Activated CD8-positive, alpha-beta memory T cell treated with anti-CD3 and anti-CD28 coated beads for 24 hours (primary cell): Measurements from ENCODE around the gene CEP170.
A peak's percentile ranks its signal among the peaks of the same experiment; 100 is the strongest.

ENCODE experiments used
- DNase-seq: peaks from one replicate; pipeline ENCODE4 v3.0.0-alpha.2; 2020

The CEP170 gene

GRCh38 chr1:243267914-243268653 is 13.0 kb upstream of the CEP170 start:
- no peak for DNase-seq

GRCh38 chr1:243267471-243267880 is 12.4 kb upstream of the CEP170 start:
- no peak for DNase-seq

- DNase-seq: no peak
Measured at GRCh38 chr1:243266231-243266630, 11.2 kb upstream of the CEP170 start.

- DNase-seq: no peak
Measured at GRCh38 chr1:243264717-243265116, 9.6 kb upstream of the CEP170 start.

- DNase-seq: no peak
Measured at GRCh38 chr1:243261390-243261789, 6.3 kb upstream of the CEP170 start.

GRCh38 chr1:243260221-243260880 is 5.3 kb upstream of the CEP170 start:
- DNase-seq: no peak

GRCh38 chr1:243258731-243259130 is 3.6 kb upstream of the CEP170 start:
- no peak for DNase-seq

GRCh38 chr1:243257189-243257588 is 2.1 kb upstream of the CEP170 start:
- DNase-seq: no peak

GRCh38 chr1:243256590-243256989 is 1.5 kb upstream of the CEP170 start:
- no peak for DNase-seq

- DNase-seq: peak; percentile 95
Measured at GRCh38 chr1:243255791-243256512, 871 bp upstream of the CEP170 start, which contains the start of gene SDCCAG8. Gene SDCCAG8 (plus strand): TSS chr1:243256041. CDS start chr1:243256174, 133 bp downstream.

- peak; percentile 84 for DNase-seq
Measured at GRCh38 chr1:243254233-243254926, 701 bp downstream of the CEP170 start.

GRCh38 chr1:243253926-243254232 is 1.2 kb downstream of the CEP170 start:
- no peak for DNase-seq

- DNase-seq: no peak
Measured at GRCh38 chr1:243253211-243253925, 1.7 kb downstream of the CEP170 start.

GRCh38 chr1:243251539-243251938 is 3.5 kb downstream of the CEP170 start:
- no peak for DNase-seq

- DNase-seq: no peak
Measured at GRCh38 chr1:243250102-243250501, 5.0 kb downstream of the CEP170 start.

GRCh38 chr1:243249214-243249613 is 5.9 kb downstream of the CEP170 start:
- no peak for DNase-seq

GRCh38 chr1:243247901-243248300 is 7.2 kb downstream of the CEP170 start:
- DNase-seq: no peak

GRCh38 chr1:243246916-243247315 is 8.2 kb downstream of the CEP170 start:
- DNase-seq: no peak

GRCh38 chr1:243244432-243244841 is 10.6 kb downstream of the CEP170 start:
- no peak for DNase-seq

GRCh38 chr1:243236604-243237252 is 18.4 kb downstream of the CEP170 start:
- no peak for DNase-seq

GRCh38 chr1:243234978-243235647 is 20.0 kb downstream of the CEP170 start:
- no peak for DNase-seq

GRCh38 chr1:243233908-243234307 is 21.2 kb downstream of the CEP170 start:
- DNase-seq: no peak
